Right ventricle myocardium inferior (tissue), 1 donor: Measurements from ENCODE around the gene MARCHF2. TPM values are rescaled to one million over a fixed set of nuclear protein-coding genes. Genes with fewer than 3 reads are reported as not detected.
"Not testable (repeated sequence)": the region's sequence is repeated elsewhere in the genome, so short reads cannot be mapped to it uniquely, and the experiment has no call there.

ENCODE experiments used
- ATAC-seq: fragments of 200-7000 bp; cut with Tn5 transposase; one replicate; pipeline ENCODE4 v1.9.1; 2020; ENCODE audit warnings: mild to moderate bottlenecking, moderate library complexity
- DNase-seq: peaks from one replicate; pipeline ENCODE4 v3.0.0; 2021; ENCODE audit errors: missing footprints
- intact Hi-C: fragments of 100-400 bp; cut with DNase I; formaldehyde crosslinking; loops from one replicate; pipeline ENCODE4 v1.11.0; 2022
- total RNA-seq: library from RNA; stranded (reverse); fragmentation: NEBNext Ultra II Directional; extraction: Animal tissue kit (Norgen Biotek cat#: 25700); gene quantifications from one replicate; pipeline ENCODE4 v1.2.1, GENCODE V29; 2021
- donor health status: DM: no; HTN: yes; CAD: no; lungs with severe emphysema.

Gene MARCHF2
- total RNA-seq, 1 donor from 2014 or later: 110 TPM

DNA sequence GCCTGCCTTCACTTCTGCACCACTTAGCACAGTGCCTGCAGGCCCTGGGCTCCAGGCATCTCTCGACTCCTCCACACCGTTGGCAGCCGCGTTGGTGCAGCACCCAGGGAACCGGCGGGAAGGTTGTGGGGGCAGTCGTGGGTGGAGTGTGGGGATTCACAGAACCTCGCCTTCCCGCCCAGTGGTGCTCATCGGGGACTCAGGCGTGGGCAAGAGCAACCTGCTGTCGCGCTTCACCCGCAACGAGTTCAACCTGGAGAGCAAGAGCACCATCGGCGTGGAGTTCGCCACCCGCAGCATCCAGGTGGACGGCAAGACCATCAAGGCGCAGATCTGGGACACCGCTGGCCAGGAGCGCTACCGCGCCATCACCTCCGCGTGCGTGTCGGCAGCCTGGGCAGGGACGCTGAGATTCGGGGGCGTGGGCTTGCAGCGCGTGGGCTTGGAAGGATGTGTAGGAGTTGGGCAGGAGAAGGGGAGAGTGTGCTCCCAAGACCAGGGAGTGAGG, 13.4 kb upstream of the MARCHF2 start:
- ATAC-seq (no peak), DNase-seq (no peak)
- intact Hi-C loops: no loop called here

GRCh38 chr19:8401981-8402411, 11.1 kb upstream of the MARCHF2 start:
- no peak for DNase-seq
- ATAC-seq: no peak
- intact Hi-C loops: no loop called here

DNA sequence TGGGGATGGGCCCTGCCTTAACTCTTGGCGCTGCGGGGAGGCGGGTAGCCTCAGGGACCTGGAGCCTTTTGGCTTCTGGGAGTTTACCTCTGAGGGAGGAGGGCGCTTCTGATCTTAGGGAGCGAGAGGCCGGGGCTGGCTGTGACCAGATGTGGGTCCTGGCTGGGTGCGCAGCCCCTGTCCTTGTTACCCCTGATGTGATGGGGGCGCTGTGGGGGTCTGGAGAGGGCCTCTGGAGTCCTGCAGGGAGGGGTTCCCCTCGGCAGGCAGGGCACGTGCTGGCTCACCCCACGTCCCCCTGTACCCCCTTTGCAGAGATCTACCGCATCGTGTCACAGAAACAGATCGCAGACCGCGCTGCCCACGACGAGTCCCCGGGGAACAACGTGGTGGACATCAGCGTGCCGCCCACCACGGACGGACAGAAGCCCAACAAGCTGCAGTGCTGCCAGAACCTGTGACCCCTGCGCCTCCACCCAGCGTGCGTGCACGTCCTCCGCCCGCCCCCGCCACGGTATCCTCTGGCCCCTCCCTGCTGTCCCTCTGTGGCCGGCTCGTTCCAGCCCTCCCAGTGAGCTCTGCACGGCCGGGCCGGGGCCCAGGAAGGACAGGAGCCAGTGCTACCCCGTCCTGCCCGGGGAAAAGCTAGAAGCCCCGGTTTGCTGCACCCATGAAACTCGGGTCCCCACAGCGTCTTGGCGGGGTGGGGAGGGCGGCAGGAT, 9.8 kb upstream of the MARCHF2 start:
- DNase-seq: no peak
- no peak for ATAC-seq
- intact Hi-C loops: no loop called here

GRCh38 chr19:8403820-8404109, 9.3 kb upstream of the MARCHF2 start:
- intact Hi-C loops: no loop called here
- DNase-seq (no peak), ATAC-seq (no peak)

- ATAC-seq: peak; percentile 60
- intact Hi-C loops: no loop called here
These were observed 8.5 kb upstream of the MARCHF2 start for GRCh38 chr19:8404391-8405151.

GRCh38 chr19:8410718-8411117, 2.4 kb upstream of the MARCHF2 start:
- DNase-seq, ATAC-seq, intact Hi-C loops: not testable (repeated sequence)

More at GRCh38 chr19:8404391-8405151, 8.5 kb upstream of the MARCHF2 start:
- DNase-seq: no peak

DNA sequence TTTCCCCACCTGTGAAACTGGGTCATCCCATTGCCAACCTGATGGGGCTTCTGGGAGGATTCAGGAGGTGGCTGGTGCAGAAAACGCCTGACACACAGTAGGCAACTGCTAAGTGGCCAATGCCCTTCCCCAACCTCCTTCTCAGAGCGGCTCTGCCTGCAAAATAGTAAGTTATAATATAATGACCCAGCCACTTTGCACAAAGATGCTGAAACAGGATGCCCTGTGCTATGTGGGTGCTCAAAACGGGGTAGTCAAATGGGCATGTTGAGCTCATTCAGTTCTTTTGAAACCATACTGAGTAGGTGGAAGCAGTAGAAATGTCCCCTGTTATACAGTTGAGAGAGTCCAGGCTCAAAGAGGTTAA, 507 bp downstream of the MARCHF2 start:
- intact Hi-C loops: loop anchor here (1.0 to 2.0 kb wide), 2 partner anchors 31 to 99 kb away; partner anchors contain the start of gene HNRNPM
- no peak for DNase-seq

DNA sequence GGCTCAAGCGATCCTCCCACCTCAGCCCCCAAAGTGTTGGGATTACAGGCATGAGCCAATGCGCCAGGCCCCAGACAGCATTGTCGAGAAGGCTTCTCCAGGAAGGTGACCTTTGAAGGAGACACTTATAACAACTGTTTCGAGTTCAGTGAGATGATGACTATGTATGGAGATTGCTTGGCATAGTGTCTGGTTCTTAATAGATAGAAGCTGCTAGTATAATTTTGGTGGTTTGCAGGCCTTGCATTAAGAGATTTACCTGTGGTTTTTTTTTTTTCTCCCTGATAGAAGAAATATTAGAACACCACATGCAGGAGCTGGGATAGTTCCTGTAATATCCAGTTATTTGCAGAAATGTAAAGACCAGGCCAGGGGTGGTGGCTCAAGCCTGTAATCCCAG, 3.7 kb downstream of the MARCHF2 start:
- ATAC-seq: no peak
- intact Hi-C loops: no loop called here
- DNase-seq: no peak

More for the DNA sequence above, 507 bp downstream of the MARCHF2 start:
- ATAC-seq: no peak

GRCh38 chr19:8421484-8422461, 8.7 kb downstream of the MARCHF2 start:
- intact Hi-C loops: no loop called here
- DNase-seq (no peak), ATAC-seq (no peak)

- peak; percentile 98 for ATAC-seq
- peak; percentile 95 for DNase-seq
- intact Hi-C loops: no loop called here
These were observed 10.7 kb downstream of the MARCHF2 start for GRCh38 chr19:8423817-8424223.

GRCh38 chr19:8425331-8425730, 12.2 kb downstream of the MARCHF2 start:
- DNase-seq, intact Hi-C loops, ATAC-seq: not testable (repeated sequence)

DNA sequence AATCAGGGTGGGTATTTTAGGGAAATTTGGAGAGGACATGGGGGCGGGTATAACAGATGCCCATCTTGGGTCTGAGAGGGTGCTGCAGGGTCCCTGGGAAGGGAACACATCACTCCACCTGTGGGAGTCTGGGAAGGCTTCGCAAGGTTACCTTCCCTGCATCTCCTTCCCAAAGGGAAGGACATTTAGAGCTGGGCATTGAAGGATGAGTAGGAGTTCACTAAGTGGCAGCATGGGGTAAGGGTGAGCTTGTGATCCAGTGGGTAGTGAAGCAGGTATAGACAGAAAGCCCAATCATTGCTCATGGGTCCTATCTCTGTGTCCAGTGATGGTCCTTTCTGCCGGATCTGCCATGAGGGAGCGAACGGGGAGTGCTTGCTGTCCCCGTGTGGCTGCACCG, 13.2 kb downstream of the MARCHF2 start:
- intact Hi-C loops: no loop called here
- ATAC-seq: no peak
- DNase-seq: no peak

GRCh38 chr19:8429044-8429443, 15.9 kb downstream of the MARCHF2 start:
- DNase-seq (no peak), ATAC-seq (no peak)
- intact Hi-C loops: no loop called here

DNA sequence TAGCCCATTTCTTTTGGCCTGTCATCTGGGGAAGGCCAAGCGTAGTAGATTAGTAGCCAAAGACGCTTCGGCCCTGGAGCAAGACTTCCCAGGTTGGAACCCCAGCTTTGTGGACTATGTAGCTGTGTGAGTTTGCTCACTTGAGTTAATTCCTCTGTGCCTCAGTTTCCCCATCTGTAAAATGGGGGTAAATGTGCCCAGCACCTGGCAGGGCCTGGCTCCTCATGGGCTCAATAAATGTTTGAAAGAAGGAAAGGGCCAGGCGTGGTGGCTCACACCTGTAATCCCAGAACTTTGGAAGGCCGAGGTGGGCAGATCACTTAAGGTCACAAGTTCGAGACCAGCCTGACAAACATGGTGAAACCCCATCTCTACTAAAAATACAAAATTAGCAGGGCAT, 16.7 kb downstream of the MARCHF2 start:
- ATAC-seq (no peak), DNase-seq (no peak)
- intact Hi-C loops: no loop called here

DNA sequence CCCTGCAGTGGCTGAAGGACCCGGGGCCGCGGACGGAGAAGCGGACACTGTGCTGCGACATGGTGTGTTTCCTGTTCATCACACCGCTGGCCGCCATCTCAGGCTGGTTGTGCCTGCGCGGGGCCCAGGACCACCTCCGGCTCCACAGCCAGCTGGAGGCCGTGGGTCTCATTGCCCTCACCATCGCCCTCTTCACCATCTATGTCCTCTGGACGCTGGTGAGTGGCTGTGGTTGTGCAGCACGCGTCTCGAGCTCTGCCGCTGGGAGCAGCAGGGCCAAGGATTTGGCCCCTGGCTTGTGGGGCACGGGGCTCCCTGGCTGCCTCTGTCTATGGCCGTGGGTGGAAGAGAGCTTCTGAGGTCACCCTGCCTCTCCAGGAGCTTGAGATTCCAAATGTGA, 17.5 kb downstream of the MARCHF2 start:
- no peak for ATAC-seq
- no peak for DNase-seq

DNA sequence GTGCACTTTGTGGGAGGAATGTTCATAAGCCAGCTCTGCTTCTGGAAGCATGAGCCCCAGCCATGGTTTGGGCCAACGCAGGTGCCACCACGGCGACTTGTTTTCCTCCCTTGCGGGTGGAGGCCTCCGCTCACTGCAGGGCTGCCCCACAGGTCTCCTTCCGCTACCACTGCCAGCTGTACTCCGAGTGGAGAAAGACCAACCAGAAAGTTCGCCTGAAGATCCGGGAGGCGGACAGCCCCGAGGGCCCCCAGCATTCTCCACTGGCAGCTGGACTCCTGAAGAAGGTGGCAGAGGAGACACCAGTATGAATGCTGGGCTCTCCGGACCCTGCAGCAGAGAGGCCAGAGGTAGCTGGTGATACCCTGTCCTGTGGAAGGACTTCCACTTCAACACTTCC, 25.1 kb downstream of the MARCHF2 start:
- DNase-seq (no peak), ATAC-seq (no peak)
- intact Hi-C loops: no loop called here

More for the DNA sequence above, 17.5 kb downstream of the MARCHF2 start:
- intact Hi-C loops: no loop called here

- ATAC-seq (no peak), DNase-seq (no peak)
- intact Hi-C loops: no loop called here
These were observed 28.8 kb downstream of the MARCHF2 start for GRCh38 chr19:8441725-8442544.

DNA sequence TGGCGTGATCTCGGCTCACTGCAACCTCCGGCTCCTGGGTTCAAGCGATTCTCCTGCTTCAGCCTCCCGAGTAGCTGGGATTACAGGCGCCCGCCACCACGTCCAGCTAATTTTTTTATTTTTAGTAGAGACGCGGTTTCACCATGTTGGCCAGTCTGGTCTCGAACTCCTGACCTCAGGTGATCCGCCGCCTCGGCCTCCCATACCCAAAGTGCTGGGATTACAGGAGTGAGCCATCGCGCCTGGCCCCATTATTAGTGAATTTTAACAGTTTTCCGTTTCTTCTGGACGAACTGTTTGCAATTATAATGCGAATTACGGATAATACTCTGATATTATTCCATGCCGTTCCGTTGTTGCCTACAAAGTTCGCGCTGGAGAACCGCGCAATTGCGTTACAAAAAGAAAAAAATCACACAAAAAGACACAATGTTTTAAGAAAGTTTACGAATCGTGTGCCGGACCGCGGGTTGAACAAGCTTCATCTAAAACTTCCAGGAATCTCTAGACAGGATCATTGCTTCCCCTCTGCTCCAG, 31.1 kb downstream of the MARCHF2 start:
- not testable (repeated sequence) for DNase-seq

More for the DNA sequence above, 31.1 kb downstream of the MARCHF2 start:
- ATAC-seq: not testable (repeated sequence)
- intact Hi-C loops: loop anchor here (1.0 kb wide), 2 partner anchors 31 to 54 kb away; partner anchors contain the start of genes MARCHF2 and RAB11B
